Activated CD4-positive, alpha-beta memory T cell treated with anti-CD3 and anti-CD28 coated beads for 36 hours (primary cell): ENCODE measurements around the gene CCL4. TPM values are rescaled to one million over a fixed set of nuclear protein-coding genes. Genes with fewer than 3 reads are reported as not detected.

Source experiments
- CTCF ChIA-PET: fragments of 350-600 bp; sonication (Branson Sonifier 250); formaldehyde crosslinking; loops from one replicate; lab custom pipeline; 2021; ENCODE audit warnings: antibody characterized with exemption, inconsistent platforms; lab: Charles Lee
- POLR2A ChIA-PET: fragments of 350-600 bp; sonication (Branson Sonifier 250); formaldehyde crosslinking; loops from one replicate; lab custom pipeline; 2021; ENCODE audit warnings: antibody characterized with exemption; lab: Charles Lee
- DNase-seq: peaks from one replicate; pipeline ENCODE4 v3.0.0-alpha.2; 2020
- H3K27ac Mint-ChIP-seq: one replicate; pipeline ENCODE4 v1.8.0; 2021; ENCODE audit warnings: mixed read lengths
- H3K27me3 Mint-ChIP-seq: one replicate; pipeline ENCODE4 v1.8.0; 2021; ENCODE audit warnings: mixed read lengths
- H3K36me3 Mint-ChIP-seq: one replicate; pipeline ENCODE4 v1.8.0; 2021; ENCODE audit warnings: mixed read lengths
- H3K4me1 Mint-ChIP-seq: one replicate; pipeline ENCODE4 v1.8.0; 2021; ENCODE audit warnings: low read depth, mixed read lengths
- H3K4me3 Mint-ChIP-seq: one replicate; pipeline ENCODE4 v1.8.0; 2021; ENCODE audit warnings: mild to moderate bottlenecking, mixed read lengths
- H3K9me3 Mint-ChIP-seq: one replicate; pipeline ENCODE4 v1.8.0; 2021; ENCODE audit warnings: mixed read lengths
- intact Hi-C: fragments of 100-400 bp; cut with micrococcal nuclease; formaldehyde crosslinking; loops from one replicate; pipeline ENCODE4 v1.15.1; 2023
- total RNA-seq, 2 experiments: library from RNA; stranded (reverse); gene quantifications; one replicate each; pipeline ENCODE4 v1.2.3, GENCODE V29; 2021

CCL4 gene
- total RNA-seq, 2 experiments from 2014 or later: 917 to 966 TPM

GRCh38 chr17:36129616-36130015, 26.0 kb downstream of the CCL4 start:
- intact Hi-C loops: no loop called here

GRCh38 chr17:36130346-36130745, 26.7 kb downstream of the CCL4 start:
- H3K4me1 Mint-ChIP-seq: no peaks in the 10 kb centered on the region
- peaks cover 13% of the 10 kb centered on the region for H3K9me3 Mint-ChIP-seq
- ChIA-PET CTCF (interaction anchor here (2.1 to 4.1 kb wide), 2 partner anchors 16 to 19 kb away, joined by 8 to 28 read pairs; no protein-coding TSS in a partner anchor), POLR2A (no interaction called here)
- peaks cover 20% of the 10 kb centered on the region for H3K27me3 Mint-ChIP-seq
- no peak overlapping the region for H3K27ac Mint-ChIP-seq
- H3K4me3 Mint-ChIP-seq: no peak overlapping the region
- peaks cover 5% of the 10 kb centered on the region for H3K36me3 Mint-ChIP-seq
- intact Hi-C loops: no loop called here
- no peak for DNase-seq

More at GRCh38 chr17:36129616-36130015, 26.0 kb downstream of the CCL4 start:
- Mint-ChIP-seq H3K36me3 (peaks cover 6% of the 10 kb centered on the region), H3K27ac (no peak overlapping the region), H3K4me1 (no peaks in the 10 kb centered on the region), H3K27me3 (peaks cover 16% of the 10 kb centered on the region), H3K4me3 (no peak overlapping the region), H3K9me3 (peaks cover 17% of the 10 kb centered on the region)
- ChIA-PET POLR2A (no interaction called here), CTCF (interaction anchor here (1.0 to 4.1 kb wide), 5 partner anchors 17 to 160 kb away, joined by 3 to 28 read pairs (median 8); no protein-coding TSS in a partner anchor)
- no peak for DNase-seq

- Mint-ChIP-seq H3K9me3 (peaks cover 3% of the 10 kb centered on the region), H3K27me3 (peaks cover 20% of the 10 kb centered on the region), H3K4me1 (no peaks in the 10 kb centered on the region), H3K27ac (no peak overlapping the region), H3K36me3 (no peaks in the 10 kb centered on the region), H3K4me3 (no peak overlapping the region)
- CTCF ChIA-PET: interaction anchor here (4.1 kb wide), 1 partner anchor 18 kb away, joined by 28 read pairs; no protein-coding TSS in a partner anchor
- DNase-seq: no peak
- POLR2A ChIA-PET: no interaction called here
- intact Hi-C loops: no loop called here
These were observed 27.8 kb downstream of the CCL4 start for GRCh38 chr17:36131421-36131820.

- POLR2A ChIA-PET: no interaction called here
- Mint-ChIP-seq H3K27me3 (peaks cover 21% of the 10 kb centered on the region), H3K4me1 (no peaks in the 10 kb centered on the region), H3K4me3 (no peak overlapping the region), H3K36me3 (no peaks in the 10 kb centered on the region), H3K9me3 (no peaks in the 10 kb centered on the region), H3K27ac (no peak overlapping the region)
- no peak for DNase-seq
- intact Hi-C loops: loop anchor here (2.0 kb wide), 1 partner anchor 13 kb away; no protein-coding TSS in a partner anchor
- CTCF ChIA-PET: interaction anchor here (0.9 to 4.1 kb wide), 2 partner anchors 15 to 17 kb away, joined by 3 to 28 read pairs; no protein-coding TSS in a partner anchor
These were observed 28.3 kb downstream of the CCL4 start for GRCh38 chr17:36131931-36132330.

GRCh38 chr17:36132421-36132831, 28.8 kb downstream of the CCL4 start:
- intact Hi-C loops: loop anchor here (2.0 kb wide), 1 partner anchor 14 kb away; no protein-coding TSS in a partner anchor
- ChIA-PET POLR2A (no interaction called here), CTCF (interaction anchor here (0.9 to 4.1 kb wide), 3 partner anchors 15 to 60 kb away, joined by 3 to 28 read pairs (median 8); no protein-coding TSS in a partner anchor)
- Mint-ChIP-seq H3K27me3 (peaks cover 26% of the 10 kb centered on the region), H3K36me3 (no peaks in the 10 kb centered on the region), H3K4me1 (no peaks in the 10 kb centered on the region), H3K4me3 (no peak overlapping the region), H3K27ac (no peak overlapping the region), H3K9me3 (no peaks in the 10 kb centered on the region)
- no peak for DNase-seq

GRCh38 chr17:36133602-36134236, 30.1 kb downstream of the CCL4 start:
- intact Hi-C loops: loop anchor here (2.0 kb wide), 1 partner anchor 15 kb away; no protein-coding TSS in a partner anchor
- Mint-ChIP-seq H3K27ac (no peak overlapping the region), H3K4me1 (no peaks in the 10 kb centered on the region), H3K4me3 (no peak overlapping the region), H3K27me3 (peaks cover 27% of the 10 kb centered on the region), H3K9me3 (no peaks in the 10 kb centered on the region), H3K36me3 (no peaks in the 10 kb centered on the region)
- CTCF ChIA-PET: interaction anchor here (0.9 to 4.1 kb wide), 6 partner anchors 9 to 386 kb away, joined by 3 to 28 read pairs (median 4); no protein-coding TSS in a partner anchor
- POLR2A ChIA-PET: no interaction called here
- no peak for DNase-seq

- DNase-seq: no peak
- CTCF ChIA-PET: interaction anchor here (1.0 to 1.4 kb wide), 2 partner anchors 13 to 166 kb away, joined by 3 to 6 read pairs; no protein-coding TSS in a partner anchor
- no peaks in the 10 kb centered on the region for H3K36me3 Mint-ChIP-seq
- no peaks in the 10 kb centered on the region for H3K9me3 Mint-ChIP-seq
- H3K27ac Mint-ChIP-seq: no peak overlapping the region
- intact Hi-C loops: no loop called here
- H3K4me3 Mint-ChIP-seq: no peak overlapping the region
- no peaks in the 10 kb centered on the region for H3K4me1 Mint-ChIP-seq
- POLR2A ChIA-PET: no interaction called here
- H3K27me3 Mint-ChIP-seq: peaks cover 22% of the 10 kb centered on the region
These were observed 31.8 kb downstream of the CCL4 start for GRCh38 chr17:36135465-36135864.

- ChIA-PET CTCF (interaction anchor here (1.0 to 1.4 kb wide), 2 partner anchors 13 to 167 kb away, joined by 3 to 6 read pairs; no protein-coding TSS in a partner anchor), POLR2A (no interaction called here)
- DNase-seq: no peak
- H3K4me1 Mint-ChIP-seq: no peaks in the 10 kb centered on the region
- no peak overlapping the region for H3K27ac Mint-ChIP-seq
- H3K36me3 Mint-ChIP-seq: no peaks in the 10 kb centered on the region
- no peak overlapping the region for H3K4me3 Mint-ChIP-seq
- intact Hi-C loops: no loop called here
- peaks cover 22% of the 10 kb centered on the region for H3K27me3 Mint-ChIP-seq
- no peaks in the 10 kb centered on the region for H3K9me3 Mint-ChIP-seq
These were observed 32.4 kb downstream of the CCL4 start for GRCh38 chr17:36136036-36136435.

- Mint-ChIP-seq H3K36me3 (no peaks in the 10 kb centered on the region), H3K4me1 (no peaks in the 10 kb centered on the region), H3K9me3 (no peaks in the 10 kb centered on the region), H3K27ac (no peak overlapping the region), H3K27me3 (peaks cover 21% of the 10 kb centered on the region), H3K4me3 (no peak overlapping the region)
- POLR2A ChIA-PET: no interaction called here
- intact Hi-C loops: no loop called here
- no peak for DNase-seq
- CTCF ChIA-PET: interaction anchor here (1.0 to 1.4 kb wide), 2 partner anchors 13 to 167 kb away, joined by 3 to 6 read pairs; no protein-coding TSS in a partner anchor
These were observed 32.8 kb downstream of the CCL4 start for GRCh38 chr17:36136439-36136838.

- Mint-ChIP-seq H3K27ac (no peak overlapping the region), H3K4me3 (no peak overlapping the region), H3K4me1 (no peaks in the 10 kb centered on the region), H3K27me3 (peaks cover 3% of the 10 kb centered on the region), H3K9me3 (no peaks in the 10 kb centered on the region), H3K36me3 (no peaks in the 10 kb centered on the region)
- POLR2A ChIA-PET: no interaction called here
- no peak for DNase-seq
- intact Hi-C loops: loop anchor here (10.0 kb wide), 1 partner anchor 297 kb away; no protein-coding TSS in a partner anchor
- CTCF ChIA-PET: interaction anchor here (1.6 to 11.9 kb wide), 2 partner anchors 172 to 341 kb away, joined by 4 to 433 read pairs; no protein-coding TSS in a partner anchor
These were observed 38.6 kb downstream of the CCL4 start for GRCh38 chr17:36142235-36142634.

GRCh38 chr17:36142806-36143205, 39.2 kb downstream of the CCL4 start:
- POLR2A ChIA-PET: interaction anchor here (1.6 kb wide), 1 partner anchor 24 kb away, joined by 4 read pairs; no protein-coding TSS in a partner anchor
- CTCF ChIA-PET: interaction anchor here (1.1 to 11.9 kb wide), 3 partner anchors 25 to 340 kb away, joined by 3 to 433 read pairs (median 4); no protein-coding TSS in a partner anchor
- DNase-seq: no peak
- H3K4me3 Mint-ChIP-seq: no peak overlapping the region
- intact Hi-C loops: loop anchor here (10.0 kb wide), 1 partner anchor 298 kb away; no protein-coding TSS in a partner anchor
- no peaks in the 10 kb centered on the region for H3K4me1 Mint-ChIP-seq
- H3K27ac Mint-ChIP-seq: no peak overlapping the region
- no peaks in the 10 kb centered on the region for H3K36me3 Mint-ChIP-seq
- H3K27me3 Mint-ChIP-seq: peaks cover 4% of the 10 kb centered on the region
- H3K9me3 Mint-ChIP-seq: no peaks in the 10 kb centered on the region

- no peak overlapping the region for H3K27ac Mint-ChIP-seq
- intact Hi-C loops: loop anchor here (10.0 kb wide), 1 partner anchor 299 kb away; no protein-coding TSS in a partner anchor
- peaks cover 8% of the 10 kb centered on the region for H3K27me3 Mint-ChIP-seq
- H3K9me3 Mint-ChIP-seq: no peaks in the 10 kb centered on the region
- no peak overlapping the region for H3K4me3 Mint-ChIP-seq
- H3K4me1 Mint-ChIP-seq: peaks cover 2% of the 10 kb centered on the region
- H3K36me3 Mint-ChIP-seq: no peaks in the 10 kb centered on the region
- no peak for DNase-seq
- POLR2A ChIA-PET: interaction anchor here (1.6 kb wide), 1 partner anchor 25 kb away, joined by 4 read pairs; no protein-coding TSS in a partner anchor
- CTCF ChIA-PET: interaction anchor here (1.0 to 11.9 kb wide), 2 partner anchors 8 to 173 kb away, joined by 3 to 433 read pairs; no protein-coding TSS in a partner anchor
These were observed 40.4 kb downstream of the CCL4 start for GRCh38 chr17:36144014-36144413.
